G401 (cell line): Measurements from ENCODE around the gene OR8I2. TPM values are rescaled to one million over a fixed set of nuclear protein-coding genes. Genes with fewer than 3 reads are reported as not detected.
"Not testable (repeated sequence)": the region's sequence is repeated elsewhere in the genome, so short reads cannot be mapped to it uniquely, and the experiment has no call there.

Experiments used
- DNase-seq: peaks from one replicate; pipeline ENCODE4 v3.0.0-alpha.2; 2015; ENCODE audit warnings: low spot score
- in situ Hi-C: cut with HindIII; loops from 2 replicates; pipeline ENCODE4 v1.10.0; 2016; ENCODE audit warnings: low sequenced_read_pairs, mixed read lengths
- total RNA-seq: library from RNA; depleted of rRNA; stranded (reverse); fragments of >200 nt; shearing (Covaris generic); gene quantifications from 2 replicates; pipeline ENCODE4 v1.2.3, GENCODE V29; 2014; rRNA removed

OR8I2 gene
- not detected in 2 replicates for total RNA-seq

DNA sequence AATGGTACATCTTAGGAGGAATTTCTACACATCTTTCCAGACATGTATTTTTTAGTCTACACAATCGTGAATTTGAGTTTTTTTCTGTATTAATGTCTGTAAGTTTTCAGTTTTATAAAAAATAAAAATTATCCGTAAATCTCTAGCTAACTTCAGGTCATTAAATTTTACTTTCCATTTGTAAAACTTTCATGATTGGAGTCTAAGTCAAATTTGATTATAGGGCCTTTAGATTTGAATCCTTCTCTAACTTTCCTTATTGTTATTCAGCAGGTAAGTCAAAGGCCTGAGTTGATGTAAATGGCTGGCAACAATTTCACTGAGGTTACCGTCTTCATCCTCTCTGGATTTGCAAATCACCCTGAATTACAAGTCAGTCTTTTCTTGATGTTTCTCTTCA, at the start of gene OR8I2:
TSS of gene OR8I2 (plus strand) at position 301 of the 400 bp plus-strand sequence. CDS start at position 301, 0 bp downstream.
- in situ Hi-C loops: no loop called here
- DNase-seq: no peak

- in situ Hi-C loops: no loop called here
- DNase-seq: no peak
These were observed 47.6 kb upstream of the OR8I2 start for GRCh38 chr11:56045538-56045937.

DNA sequence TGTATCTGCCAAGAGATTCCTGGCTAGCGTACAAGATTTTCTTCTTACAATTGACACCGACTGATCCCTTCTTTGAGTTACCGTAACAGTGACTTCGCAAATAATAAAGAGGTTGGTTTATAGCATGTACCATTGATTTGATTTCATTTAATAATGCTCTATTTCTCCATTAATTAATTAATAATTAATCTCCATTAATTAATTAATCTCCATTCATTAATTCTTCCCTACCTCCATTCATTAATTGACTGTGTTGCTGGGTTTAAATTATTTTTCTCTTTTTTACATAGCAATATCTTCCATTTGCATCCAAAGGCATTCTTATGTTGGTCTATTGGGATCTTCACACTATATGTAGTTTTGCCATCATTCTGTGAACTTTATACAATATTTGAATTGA, 44.6 kb upstream of the OR8I2 start:
- DNase-seq: no peak
- in situ Hi-C loops: no loop called here

DNA sequence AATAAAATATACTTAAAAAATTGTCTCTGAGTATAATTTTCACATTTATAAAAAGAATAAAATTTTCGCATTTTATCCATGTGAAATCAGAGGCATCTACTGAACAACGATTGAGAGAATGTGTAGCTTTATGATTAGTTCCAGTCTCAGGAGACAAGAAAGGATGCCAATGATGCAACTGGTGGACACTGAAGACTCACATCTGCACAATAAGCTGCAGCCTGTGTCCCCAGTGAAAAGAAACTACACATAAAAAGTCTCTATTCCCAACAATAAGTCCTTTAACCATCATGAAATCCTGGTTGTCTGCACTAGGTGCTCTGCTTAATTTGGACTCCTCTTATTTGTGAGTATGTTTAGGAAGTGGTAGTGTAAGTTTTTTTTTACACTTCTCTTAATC, 43.6 kb upstream of the OR8I2 start:
- in situ Hi-C loops: no loop called here
- no peak for DNase-seq

GRCh38 chr11:56056366-56056765, 36.7 kb upstream of the OR8I2 start:
- in situ Hi-C loops, DNase-seq: not testable (repeated sequence)

DNA sequence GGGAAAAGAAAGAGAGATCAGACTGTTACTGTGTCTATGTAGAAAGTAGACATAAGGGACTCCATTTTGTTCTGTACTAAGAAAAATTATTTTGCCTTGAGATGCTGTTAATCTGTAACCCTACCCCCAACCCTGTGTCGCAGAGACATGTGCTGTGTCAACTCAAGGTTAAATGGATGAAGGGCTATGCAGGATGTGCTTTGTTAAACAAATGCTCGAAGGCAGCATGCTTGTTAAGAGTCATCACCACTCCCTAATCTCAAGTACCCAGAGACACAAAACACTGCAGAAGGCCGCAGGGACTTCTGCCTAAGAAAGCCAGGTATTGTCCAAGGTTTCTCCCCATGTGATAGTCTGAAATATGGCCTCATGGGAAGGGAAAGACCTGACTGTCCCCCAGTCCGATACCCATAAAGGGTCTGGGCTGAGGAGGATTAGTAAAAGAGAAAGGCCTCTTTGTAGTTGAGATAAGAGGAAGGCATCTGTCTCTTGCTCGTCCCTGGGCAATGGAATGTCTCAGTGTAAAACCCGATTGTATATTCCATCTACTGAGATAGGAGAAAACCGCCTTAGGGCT, 35.4 kb upstream of the OR8I2 start:
- in situ Hi-C loops, DNase-seq: not testable (repeated sequence)

DNA sequence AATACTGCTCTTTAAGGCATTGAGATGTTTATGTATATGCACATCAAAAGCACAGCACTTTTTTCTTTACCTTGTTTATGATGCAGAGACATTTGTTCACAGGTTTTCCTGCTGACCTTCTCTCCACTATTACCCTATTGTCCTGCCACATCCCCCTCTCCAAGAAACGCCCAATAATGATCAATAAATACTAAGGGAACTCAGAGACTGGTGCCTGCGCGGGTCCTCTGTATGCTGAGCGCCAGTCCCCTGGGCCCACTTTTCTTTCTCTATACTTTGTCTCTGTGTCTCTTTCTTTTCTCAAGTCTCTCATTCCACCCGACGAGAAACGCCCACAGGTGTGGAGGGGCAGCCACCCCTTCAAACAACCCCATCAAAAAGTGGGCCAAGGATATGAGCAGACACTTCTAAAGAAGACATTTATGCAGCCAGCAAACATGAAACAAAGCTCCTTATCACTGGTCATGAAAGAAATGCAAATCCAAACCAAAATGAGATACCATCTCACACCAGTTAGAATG, 34.8 kb upstream of the OR8I2 start:
- in situ Hi-C loops, DNase-seq: not testable (repeated sequence)

DNA sequence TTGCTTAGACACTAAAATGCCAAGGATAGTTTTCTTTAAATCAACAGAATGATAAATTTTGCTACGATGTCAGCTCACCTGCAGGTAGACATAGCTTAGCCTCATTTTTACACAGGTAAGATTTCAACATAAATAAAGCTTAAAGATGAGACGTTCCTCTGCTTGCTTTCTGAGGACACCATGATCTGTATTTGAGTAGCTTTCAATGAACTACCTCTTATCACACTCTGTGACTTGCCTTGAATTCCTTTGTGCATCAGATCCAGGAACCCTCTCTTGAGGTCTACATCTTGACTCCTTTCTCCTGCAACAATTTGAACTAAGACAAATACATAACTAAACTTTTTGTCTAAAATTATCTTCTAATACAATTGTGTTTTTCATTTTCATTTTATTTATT, 26.1 kb upstream of the OR8I2 start:
- in situ Hi-C loops: no loop called here
- DNase-seq: no peak

DNA sequence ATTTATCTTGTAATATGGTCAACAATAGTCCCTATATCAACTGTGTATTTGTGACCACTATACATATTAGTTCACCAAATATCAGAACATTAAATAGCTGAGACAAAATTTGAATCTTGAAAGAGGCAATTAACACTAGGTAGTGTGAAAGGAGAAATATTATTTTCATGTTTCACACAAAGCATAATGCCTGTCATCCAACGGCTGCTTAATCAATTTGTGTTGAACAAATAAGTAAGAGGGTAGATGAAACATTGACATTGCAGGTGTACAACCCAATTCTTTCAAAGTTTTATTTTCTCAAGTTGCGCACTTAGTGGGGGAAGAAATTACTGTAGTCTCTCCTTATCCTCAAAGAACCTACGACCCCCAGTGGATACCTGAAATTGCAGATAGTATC, 3.4 kb upstream of the OR8I2 start:
- DNase-seq: no peak
- in situ Hi-C loops: no loop called here

- in situ Hi-C loops: no loop called here
These were observed 10.2 kb downstream of the OR8I2 start, which contains the start of gene OR8H2 for GRCh38 chr11:56103210-56103737. TSS of gene OR8H2 (plus strand) at chr11:56103687. CDS start at chr11:56105043, 1,356 bp downstream.

DNA sequence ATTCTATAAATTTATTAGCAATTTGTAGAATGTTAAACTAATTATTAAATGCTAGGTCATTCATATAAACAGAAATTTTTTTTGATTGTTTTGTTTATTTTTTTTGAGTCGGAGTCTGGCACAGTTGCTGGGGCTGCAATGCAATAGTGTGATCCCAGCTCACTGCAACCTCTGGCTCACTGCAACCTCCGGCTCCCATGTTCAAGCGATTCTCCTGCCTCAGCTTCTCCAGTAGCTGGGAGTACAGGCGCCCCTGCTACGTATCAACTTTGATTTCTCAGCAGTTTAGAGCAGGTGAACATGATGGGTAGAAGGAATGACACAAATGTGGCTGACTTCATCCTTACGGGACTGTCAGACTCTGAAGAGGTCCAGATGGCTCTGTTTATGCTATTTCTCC, 29.0 kb downstream of the OR8I2 start, which contains the start of gene OR8H3:
TSS of gene OR8H3 (plus strand) at position 301 of the 400 bp plus-strand sequence. CDS start at position 301, 0 bp downstream.
- no peak for DNase-seq
- in situ Hi-C loops: no loop called here

More at GRCh38 chr11:56103210-56103737, 10.2 kb downstream of the OR8I2 start, which contains the start of gene OR8H2:
- no peak for DNase-seq

- no peak for DNase-seq
- in situ Hi-C loops: no loop called here
These were observed 47.1 kb downstream of the OR8I2 start, which contains the start of gene OR8J3 for GRCh38 chr11:56140151-56140661. TSS of gene OR8J3 (minus strand) at chr11:56140201. CDS start at chr11:56137718, 2,483 bp downstream.

GRCh38 chr11:56143681-56144080, 50.6 kb downstream of the OR8I2 start:
- in situ Hi-C loops, DNase-seq: not testable (repeated sequence)

Other genes starting within 250 kb of the OR8I2 start
- 0.18 TPM in 1 of 2 replicates, not detected in the other for gene TRIM51, start 210.0 kb upstream of the OR8I2 start, total RNA-seq
- not detected in 2 replicates for gene OR5W2, start 178.7 kb upstream of the OR8I2 start, total RNA-seq
- gene OR5I1, start 156.9 kb upstream of the OR8I2 start, total RNA-seq: not detected in 2 replicates
- gene OR10AG1, start 123.4 kb upstream of the OR8I2 start, total RNA-seq: not detected in 2 replicates
- not detected in 2 replicates for gene OR5F1, start 98.7 kb upstream of the OR8I2 start, total RNA-seq
- not detected in 2 replicates for gene OR5AS1, start 65.7 kb upstream of the OR8I2 start, total RNA-seq
- gene OR8H2, start 10.4 kb downstream of the OR8I2 start, total RNA-seq: not detected in 2 replicates
- not detected in 2 replicates for gene OR8H3, start 29.1 kb downstream of the OR8I2 start, total RNA-seq
- not detected in 2 replicates for gene OR8J3, start 46.9 kb downstream of the OR8I2 start, total RNA-seq
- gene OR8K5, start 67.0 kb downstream of the OR8I2 start, total RNA-seq: not detected in 2 replicates
- gene OR5J2, start 83.3 kb downstream of the OR8I2 start, total RNA-seq: not detected in 2 replicates
- gene OR5T2, start 140.9 kb downstream of the OR8I2 start, total RNA-seq: not detected in 2 replicates
- gene OR5T3, start 158.9 kb downstream of the OR8I2 start, total RNA-seq: not detected in 2 replicates
- gene OR5T1, start 180.8 kb downstream of the OR8I2 start, total RNA-seq: not detected in 2 replicates
- gene OR8H1, start 198.9 kb downstream of the OR8I2 start, total RNA-seq: not detected in 2 replicates
- gene OR8K3, start 221.8 kb downstream of the OR8I2 start, total RNA-seq: not detected in 2 replicates